Neutrophil (primary cell): ENCODE results near the gene SNAI3.

Experiments used
- H3K27ac ChIP-seq: fragments of 200-600 bp; sonication (generic); 2 replicates; pipeline ENCODE4 v1.5.1; 2016; ENCODE audit warnings: mild to moderate bottlenecking, moderate library complexity
- H3K27me3 ChIP-seq: fragments of 200-600 bp; sonication (generic); 2 replicates; pipeline ENCODE4 v1.6.0; 2016; ENCODE audit warnings: mild to moderate bottlenecking
- H3K36me3 ChIP-seq: fragments of 200-600 bp; sonication (generic); 2 replicates; pipeline ENCODE4 v1.5.1; 2017
- H3K4me1 ChIP-seq, 2 experiments: fragments of 200-600 bp in 1 of 2; sonication (generic) in 1 of 2; 1 replicate in 1 of 2; 2 replicates in 1 of 2; pipeline versions ENCODE4 v1.5.1 to v1.6.1; 2013 to 2016; ENCODE audit warnings: low read depth in 1 of 2, low read length in 1 of 2, mild to moderate bottlenecking in 1 of 2, moderate library complexity in 1 of 2; ENCODE audit not compliant: control insufficient read depth in 1 of 2, insufficient read depth in 1 of 2
- H3K4me3 ChIP-seq, 2 experiments: fragments of 200-600 bp in 1 of 2; sonication (generic) in 1 of 2; 1 replicate in 1 of 2; 2 replicates in 1 of 2; pipeline ENCODE4 v1.5.1; 2013 to 2016; ENCODE audit warnings: low read depth in 1 of 2, low read length in 1 of 2, mild to moderate bottlenecking in 1 of 2, moderate library complexity in 1 of 2
- H3K9me3 ChIP-seq: fragments of 200-600 bp; sonication (generic); 2 replicates; pipeline ENCODE4 v1.5.1; 2016
- TF ChIP-seq, protein P1 (sequence below): fragments of 200-600 bp; sonication (generic); IDR thresholded peaks from 2 replicates; pipeline ENCODE4 v1.5.1; 2016; ENCODE audit warnings: antibody characterized with exemption

The SNAI3 gene

DNA sequence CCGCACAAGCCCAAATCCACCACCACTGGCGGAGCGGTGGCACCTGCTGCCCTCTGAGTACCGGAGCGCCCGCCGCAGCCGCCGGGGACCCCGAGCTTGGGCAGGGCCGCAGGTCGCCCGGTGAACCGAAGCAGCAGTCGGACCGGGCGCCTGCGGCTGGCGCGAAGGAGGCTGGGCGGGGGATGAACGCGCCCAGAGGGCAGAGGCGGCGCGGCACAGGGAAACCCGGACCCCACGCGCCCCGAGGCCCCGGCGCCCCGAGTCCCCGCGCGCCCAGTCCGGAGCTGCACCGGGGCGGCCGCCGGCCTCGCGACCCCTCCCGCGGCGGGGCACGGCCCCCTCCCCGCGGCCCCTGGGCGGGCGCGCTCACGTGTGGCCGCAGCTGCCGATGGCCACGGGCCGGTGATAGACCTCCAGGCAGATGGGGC lies 19.5 kb upstream of the SNAI3 start:
- peak overlapping the region; percentile 91 to 99 for H3K4me3 ChIP-seq
- peaks cover 7% of the 10 kb centered on the region for H3K36me3 ChIP-seq
- H3K4me1 ChIP-seq, result peaks cover 54 to 55% of the 10 kb centered on the region in 2 experiments
- H3K27ac ChIP-seq, result peak overlapping the region; percentile 100
- TF ChIP-seq, protein P1, sequence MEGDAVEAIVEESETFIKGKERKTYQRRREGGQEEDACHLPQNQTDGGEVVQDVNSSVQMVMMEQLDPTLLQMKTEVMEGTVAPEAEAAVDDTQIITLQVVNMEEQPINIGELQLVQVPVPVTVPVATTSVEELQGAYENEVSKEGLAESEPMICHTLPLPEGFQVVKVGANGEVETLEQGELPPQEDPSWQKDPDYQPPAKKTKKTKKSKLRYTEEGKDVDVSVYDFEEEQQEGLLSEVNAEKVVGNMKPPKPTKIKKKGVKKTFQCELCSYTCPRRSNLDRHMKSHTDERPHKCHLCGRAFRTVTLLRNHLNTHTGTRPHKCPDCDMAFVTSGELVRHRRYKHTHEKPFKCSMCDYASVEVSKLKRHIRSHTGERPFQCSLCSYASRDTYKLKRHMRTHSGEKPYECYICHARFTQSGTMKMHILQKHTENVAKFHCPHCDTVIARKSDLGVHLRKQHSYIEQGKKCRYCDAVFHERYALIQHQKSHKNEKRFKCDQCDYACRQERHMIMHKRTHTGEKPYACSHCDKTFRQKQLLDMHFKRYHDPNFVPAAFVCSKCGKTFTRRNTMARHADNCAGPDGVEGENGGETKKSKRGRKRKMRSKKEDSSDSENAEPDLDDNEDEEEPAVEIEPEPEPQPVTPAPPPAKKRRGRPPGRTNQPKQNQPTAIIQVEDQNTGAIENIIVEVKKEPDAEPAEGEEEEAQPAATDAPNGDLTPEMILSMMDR, result no peak
- H3K27me3 ChIP-seq, result no peaks in the 10 kb centered on the region
- H3K9me3 ChIP-seq, result no peaks in the 10 kb centered on the region

DNA sequence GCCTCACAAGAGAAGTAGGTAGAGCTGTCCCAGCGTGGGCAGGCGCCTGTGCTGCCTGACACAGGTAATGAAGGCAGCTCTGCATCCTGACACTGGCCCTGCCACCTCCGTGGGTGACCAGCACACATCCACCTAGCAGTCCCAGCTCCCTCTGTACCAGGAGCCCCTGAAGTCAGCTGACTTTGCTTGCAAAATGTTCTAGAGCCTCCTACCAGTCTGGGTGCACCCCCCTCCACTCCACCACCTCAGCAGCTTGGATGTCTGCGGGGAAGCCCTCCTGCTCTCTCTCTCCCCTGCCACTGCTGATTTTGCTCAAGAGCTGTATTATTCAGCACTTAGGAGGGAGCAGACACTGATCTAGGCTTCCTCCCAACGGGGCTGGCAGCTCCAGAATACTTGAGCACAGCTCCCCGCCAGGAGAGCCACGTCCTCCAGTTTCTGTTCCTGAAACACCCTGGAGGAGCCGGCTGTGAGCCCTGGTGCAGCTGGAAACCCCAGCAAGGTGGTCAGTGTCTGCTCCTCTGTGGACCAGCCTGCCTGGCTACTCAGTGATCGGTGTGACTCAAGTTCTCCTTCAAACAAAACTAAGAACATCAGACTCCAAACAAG lies 18.9 kb upstream of the SNAI3 start:
- Histone ChIP-seq H3K4me1 (peaks cover 60 to 61% of the 10 kb centered on the region in 2 experiments), H3K36me3 (peaks cover 11% of the 10 kb centered on the region), H3K27ac (peak overlapping the region; percentile 100)

DNA sequence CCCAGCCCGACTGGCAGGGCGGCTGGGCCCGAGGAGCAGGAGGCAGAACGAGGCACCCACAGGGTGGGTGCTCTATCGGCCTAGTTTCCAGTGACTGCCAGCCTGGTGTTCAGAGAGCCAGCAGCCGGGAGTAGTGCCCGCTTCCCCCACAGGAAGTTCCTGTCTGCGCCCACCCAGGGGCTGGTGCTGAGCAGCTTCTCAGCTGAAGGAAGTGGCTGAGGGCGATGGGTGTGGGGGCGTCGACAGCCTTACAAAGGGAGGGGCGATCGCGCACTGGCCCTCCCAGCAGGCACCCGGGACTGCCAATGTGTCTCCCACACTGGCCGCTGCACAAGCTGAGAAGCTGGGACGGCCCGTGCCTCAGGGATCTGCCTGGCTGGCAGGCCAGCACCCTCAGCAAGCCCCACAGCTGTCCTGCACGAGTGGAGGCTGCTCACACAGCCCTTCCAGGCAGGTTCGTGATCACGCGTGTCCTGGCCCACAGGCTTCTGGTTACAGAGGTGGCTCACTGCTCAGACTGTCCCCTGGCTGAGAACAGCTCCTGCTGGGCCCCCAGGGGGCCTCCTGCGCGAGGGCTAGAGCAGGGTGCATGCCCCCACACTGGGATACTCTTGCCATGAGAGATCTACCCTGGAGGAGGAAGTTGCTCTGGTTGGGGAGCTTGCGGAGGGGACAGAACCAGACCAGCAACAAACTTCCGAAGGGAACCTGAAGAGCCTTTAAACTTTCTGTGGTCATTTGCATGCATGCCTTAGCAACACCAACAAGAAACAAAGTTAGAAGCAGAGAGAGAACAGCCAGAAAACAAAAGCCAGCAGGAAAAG lies 17.4 kb upstream of the SNAI3 start:
- H3K9me3 ChIP-seq, result no peaks in the 10 kb centered on the region
- H3K4me3 ChIP-seq, result peak overlapping the region; percentile 91 to 99
- no peaks in the 10 kb centered on the region for H3K27me3 ChIP-seq

More for the DNA sequence above, 18.9 kb upstream of the SNAI3 start:
- H3K9me3 ChIP-seq, result no peaks in the 10 kb centered on the region
- TF ChIP-seq, protein P1, result no peak
- H3K27me3 ChIP-seq, result no peaks in the 10 kb centered on the region
- peak overlapping the region; percentile 91 to 99 for H3K4me3 ChIP-seq

DNA sequence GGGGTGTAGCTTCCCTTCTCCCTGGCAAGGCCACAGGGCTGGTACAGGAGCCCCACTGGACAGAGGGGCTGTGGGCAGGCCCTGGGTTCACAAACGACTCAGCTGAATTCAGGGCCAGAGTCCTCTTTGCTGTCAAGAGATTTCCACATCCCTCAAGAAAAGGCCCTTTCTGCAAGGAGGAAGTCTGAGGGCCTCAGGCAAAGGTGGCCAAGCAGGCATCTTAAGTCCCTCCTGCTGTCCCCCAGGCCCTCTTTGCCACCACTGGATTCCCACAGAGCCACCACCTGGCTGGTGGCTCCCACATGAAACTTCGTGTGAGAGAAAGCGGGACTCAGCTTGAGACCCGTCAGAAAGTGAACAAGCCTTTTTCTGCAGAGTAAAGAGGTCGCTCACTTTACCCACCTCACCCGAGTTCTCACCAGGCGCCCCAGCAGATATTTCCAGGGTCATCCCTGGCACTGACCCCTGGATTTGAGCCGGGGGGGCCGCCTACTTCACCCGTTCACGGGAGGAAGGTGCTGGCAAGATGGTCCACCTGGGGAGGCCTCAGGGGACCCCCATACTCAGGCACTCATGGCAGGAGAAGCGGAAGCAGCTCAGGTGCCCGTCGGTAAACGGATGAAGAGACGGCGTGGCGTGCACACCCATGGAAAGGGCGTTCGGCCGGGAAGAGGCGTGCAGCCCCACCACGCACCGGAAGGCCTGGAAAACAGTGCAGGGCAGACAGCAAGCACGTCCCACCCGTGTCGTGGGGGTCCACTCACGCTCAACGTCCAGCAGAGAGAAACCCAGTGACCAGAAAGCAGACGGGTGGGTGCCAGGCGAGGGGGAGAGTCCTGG lies 16.3 kb upstream of the SNAI3 start:
- H3K36me3 ChIP-seq, result peaks cover 37% of the 10 kb centered on the region
- no peaks in the 10 kb centered on the region for H3K9me3 ChIP-seq
- no peaks in the 10 kb centered on the region for H3K27me3 ChIP-seq
- H3K27ac ChIP-seq, result peak overlapping the region; percentile 100
- TF ChIP-seq, protein P1, result no peak
- H3K4me3 ChIP-seq, result peak overlapping the region; percentile 91 to 99
- peaks cover 86 to 87% of the 10 kb centered on the region in 2 experiments for H3K4me1 ChIP-seq

More for the DNA sequence above, 17.4 kb upstream of the SNAI3 start:
- Histone ChIP-seq H3K36me3 (peaks cover 26% of the 10 kb centered on the region), H3K4me1 (peaks cover 75 to 76% of the 10 kb centered on the region in 2 experiments), H3K27ac (peak overlapping the region; percentile 100)
- TF ChIP-seq, protein P1, result no peak
